Measurements from ENCODE around the gene FUT8. TPM values are rescaled to one million over a fixed set of nuclear protein-coding genes. Genes with fewer than 3 reads are reported as not detected.

The FUT8 gene
- total RNA-seq, 2 donors from 2014 or later = 49.6 to 59.8 TPM

GRCh38 chr14:65731933-65732506 is 319.5 kb downstream of the FUT8 start:
- Mint-ChIP-seq H3K27ac (peak overlapping the region; percentile 83), H3K4me3 (peak overlapping the region in 1 of 2 donors; percentile 73), H3K36me3 (ENCODE audit: insufficient read depth in 2 of 2) (peaks cover 8 to 20% of the 10 kb centered on the region in 2 donors), H3K27me3 (ENCODE audit: low read depth) (no peaks in the 10 kb centered on the region), H3K9me3 (peaks cover 0 to 3% of the 10 kb centered on the region in 2 donors), H3K4me1 (ENCODE audit: low read depth) (peaks cover 15% of the 10 kb centered on the region)
- ATAC-seq (replicated peaks in 1 of 2) = peak; percentile 100
- DNase-seq = peak; percentile 7 to 34

- Mint-ChIP-seq H3K27ac (no peak overlapping the region), H3K27me3 (ENCODE audit: low read depth) (no peaks in the 10 kb centered on the region), H3K36me3 (ENCODE audit: insufficient read depth in 2 of 2) (peaks cover 8 to 15% of the 10 kb centered on the region in 2 donors), H3K4me1 (ENCODE audit: low read depth) (no peaks in the 10 kb centered on the region), H3K4me3 (no peak overlapping the region), H3K9me3 (no peaks in the 10 kb centered on the region)
- no peak for ATAC-seq (replicated peaks in 1 of 2)
- DNase-seq = no peak
Measured at GRCh38 chr14:65738339-65738738, 325.8 kb downstream of the FUT8 start.

- Mint-ChIP-seq H3K27ac (no peak overlapping the region), H3K36me3 (ENCODE audit: insufficient read depth in 2 of 2) (peaks cover 4 to 6% of the 10 kb centered on the region in 2 donors), H3K9me3 (no peaks in the 10 kb centered on the region), H3K27me3 (ENCODE audit: low read depth) (no peaks in the 10 kb centered on the region), H3K4me1 (ENCODE audit: low read depth) (no peaks in the 10 kb centered on the region), H3K4me3 (no peak overlapping the region)
- no peak for DNase-seq
- ATAC-seq (replicated peaks in 1 of 2) = no peak
Measured at GRCh38 chr14:65745396-65746190, 333.1 kb downstream of the FUT8 start.

- Mint-ChIP-seq H3K27me3 (ENCODE audit: low read depth) (no peaks in the 10 kb centered on the region), H3K36me3 (ENCODE audit: insufficient read depth in 2 of 2) (no peaks in the 10 kb centered on the region), H3K27ac (no peak overlapping the region), H3K9me3 (no peaks in the 10 kb centered on the region), H3K4me1 (ENCODE audit: low read depth) (no peaks in the 10 kb centered on the region), H3K4me3 (no peak overlapping the region)
- DNase-seq = no peak
- no peak for ATAC-seq (replicated peaks in 1 of 2)
Measured at GRCh38 chr14:65748796-65749195, 336.3 kb downstream of the FUT8 start.

GRCh38 chr14:65749287-65749686 is 336.8 kb downstream of the FUT8 start:
- Mint-ChIP-seq H3K4me1 (ENCODE audit: low read depth) (no peaks in the 10 kb centered on the region), H3K27ac (no peak overlapping the region), H3K36me3 (ENCODE audit: insufficient read depth in 2 of 2) (no peaks in the 10 kb centered on the region), H3K4me3 (no peak overlapping the region), H3K27me3 (ENCODE audit: low read depth) (no peaks in the 10 kb centered on the region), H3K9me3 (no peaks in the 10 kb centered on the region)
- DNase-seq (no peak), ATAC-seq (replicated peaks in 1 of 2) (no peak)

- DNase-seq (no peak), ATAC-seq (replicated peaks in 1 of 2) (no peak)
- H3K4me1 Mint-ChIP-seq (ENCODE audit: low read depth) = no peaks in the 10 kb centered on the region
- H3K36me3 Mint-ChIP-seq (ENCODE audit: insufficient read depth in 2 of 2) = no peaks in the 10 kb centered on the region
- H3K27me3 Mint-ChIP-seq (ENCODE audit: low read depth) = no peaks in the 10 kb centered on the region
- no peak overlapping the region for H3K27ac Mint-ChIP-seq
- H3K4me3 Mint-ChIP-seq = no peak overlapping the region
- H3K9me3 Mint-ChIP-seq = no peaks in the 10 kb centered on the region
Measured at GRCh38 chr14:65750906-65751305, 338.4 kb downstream of the FUT8 start.

- H3K9me3 Mint-ChIP-seq = no peaks in the 10 kb centered on the region
- no peaks in the 10 kb centered on the region for H3K4me1 Mint-ChIP-seq (ENCODE audit: low read depth)
- no peaks in the 10 kb centered on the region for H3K36me3 Mint-ChIP-seq (ENCODE audit: insufficient read depth in 2 of 2)
- H3K27me3 Mint-ChIP-seq (ENCODE audit: low read depth) = no peaks in the 10 kb centered on the region
- no peak overlapping the region for H3K27ac Mint-ChIP-seq
- no peak overlapping the region for H3K4me3 Mint-ChIP-seq
- ATAC-seq (replicated peaks in 1 of 2) = no peak
- no peak for DNase-seq
Measured at GRCh38 chr14:65751510-65751909, 339.0 kb downstream of the FUT8 start.

GRCh38 chr14:65753061-65753460 is 340.5 kb downstream of the FUT8 start:
- ATAC-seq (replicated peaks in 1 of 2) = no peak
- Mint-ChIP-seq H3K27ac (no peak overlapping the region), H3K36me3 (ENCODE audit: insufficient read depth in 2 of 2) (no peaks in the 10 kb centered on the region), H3K9me3 (no peaks in the 10 kb centered on the region), H3K27me3 (ENCODE audit: low read depth) (no peaks in the 10 kb centered on the region), H3K4me3 (no peak overlapping the region), H3K4me1 (ENCODE audit: low read depth) (no peaks in the 10 kb centered on the region)
- no peak for DNase-seq

GRCh38 chr14:65755331-65755730 is 342.8 kb downstream of the FUT8 start:
- Mint-ChIP-seq H3K4me1 (ENCODE audit: low read depth) (no peaks in the 10 kb centered on the region), H3K36me3 (ENCODE audit: insufficient read depth in 2 of 2) (no peaks in the 10 kb centered on the region), H3K27ac (no peak overlapping the region), H3K9me3 (peaks cover 0 to 5% of the 10 kb centered on the region in 2 donors), H3K27me3 (ENCODE audit: low read depth) (no peaks in the 10 kb centered on the region), H3K4me3 (no peak overlapping the region)
- DNase-seq (no peak), ATAC-seq (replicated peaks in 1 of 2) (no peak)

- H3K27ac Mint-ChIP-seq = no peak overlapping the region
- no peak for DNase-seq
Measured at GRCh38 chr14:65756880-65757279, 344.4 kb downstream of the FUT8 start.

GRCh38 chr14:65769151-65769550 is 356.6 kb downstream of the FUT8 start:
- no peak for DNase-seq
- Mint-ChIP-seq H3K4me3 (no peak overlapping the region), H3K27ac (no peak overlapping the region), H3K36me3 (ENCODE audit: insufficient read depth in 2 of 2) (no peaks in the 10 kb centered on the region), H3K27me3 (ENCODE audit: low read depth) (no peaks in the 10 kb centered on the region), H3K4me1 (ENCODE audit: low read depth) (no peaks in the 10 kb centered on the region), H3K9me3 (peaks cover 0 to 2% of the 10 kb centered on the region in 2 donors)
- ATAC-seq (replicated peaks in 1 of 2) = no peak

More at GRCh38 chr14:65756880-65757279, 344.4 kb downstream of the FUT8 start:
- peaks cover 0 to 2% of the 10 kb centered on the region in 2 donors for H3K36me3 Mint-ChIP-seq (ENCODE audit: insufficient read depth in 2 of 2)
- no peaks in the 10 kb centered on the region for H3K27me3 Mint-ChIP-seq (ENCODE audit: low read depth)
- H3K4me1 Mint-ChIP-seq (ENCODE audit: low read depth) = no peaks in the 10 kb centered on the region
- peaks cover 0 to 7% of the 10 kb centered on the region in 2 donors for H3K9me3 Mint-ChIP-seq
- no peak overlapping the region for H3K4me3 Mint-ChIP-seq
- no peak for ATAC-seq (replicated peaks in 1 of 2)

GRCh38 chr14:65770681-65771080 is 358.2 kb downstream of the FUT8 start:
- H3K27ac Mint-ChIP-seq = no peak overlapping the region
- no peaks in the 10 kb centered on the region for H3K27me3 Mint-ChIP-seq (ENCODE audit: low read depth)
- no peak for DNase-seq
- H3K4me3 Mint-ChIP-seq = no peak overlapping the region
- H3K4me1 Mint-ChIP-seq (ENCODE audit: low read depth) = no peaks in the 10 kb centered on the region
- H3K36me3 Mint-ChIP-seq (ENCODE audit: insufficient read depth in 2 of 2) = no peaks in the 10 kb centered on the region
- ATAC-seq (replicated peaks in 1 of 2) = no peak
- H3K9me3 Mint-ChIP-seq = peaks cover 0 to 2% of the 10 kb centered on the region in 2 donors

GRCh38 chr14:65771271-65771670 is 358.7 kb downstream of the FUT8 start:
- ATAC-seq (replicated peaks in 1 of 2) = no peak
- H3K27me3 Mint-ChIP-seq (ENCODE audit: low read depth) = no peaks in the 10 kb centered on the region
- no peak overlapping the region for H3K4me3 Mint-ChIP-seq
- no peaks in the 10 kb centered on the region for H3K36me3 Mint-ChIP-seq (ENCODE audit: insufficient read depth in 2 of 2)
- H3K9me3 Mint-ChIP-seq = peaks cover 0 to 2% of the 10 kb centered on the region in 2 donors
- H3K27ac Mint-ChIP-seq = no peak overlapping the region
- no peak for DNase-seq
- no peaks in the 10 kb centered on the region for H3K4me1 Mint-ChIP-seq (ENCODE audit: low read depth)

Data from activated T-cell treated with anti-CD3 and anti-CD28 coated beads, Interleukin-2, amount 50 U/mL, for 72 hours (primary cell).